ENCODE results near the gene HTT-AS. TPM values are rescaled to one million over a fixed set of nuclear protein-coding genes. Genes with fewer than 3 reads are reported as not detected.

The HTT-AS gene
- total and polyA plus RNA-seq, 2 of the 8 experiments (the other 6 are each of a cell fraction or from before 2014, with no cell fraction given), result not detected

DNA sequence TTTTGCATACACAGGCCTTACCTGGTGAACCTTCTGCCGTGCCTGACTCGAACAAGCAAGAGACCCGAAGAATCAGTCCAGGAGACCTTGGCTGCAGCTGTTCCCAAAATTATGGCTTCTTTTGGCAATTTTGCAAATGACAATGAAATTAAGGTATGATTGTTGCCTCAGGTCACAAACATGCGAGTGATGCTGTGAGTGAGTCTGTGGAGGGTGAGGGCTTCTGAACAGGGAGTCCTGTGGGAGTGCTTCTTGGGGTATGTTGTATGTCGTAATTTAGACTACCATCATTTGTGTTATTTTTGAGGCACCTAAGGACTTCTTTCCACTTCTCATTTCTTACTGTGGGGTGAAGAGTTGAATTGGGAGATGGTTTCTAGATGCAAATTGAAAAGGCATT lies 32.9 kb upstream of the HTT-AS start:
- H3K27ac ChIP-seq (ENCODE audit: low read depth, low read length), result no peak overlapping the region

More for the DNA sequence above, 32.9 kb upstream of the HTT-AS start:
- H4K20me1 ChIP-seq (replicated peaks in 1 of 2; ENCODE audit: control insufficient read depth in 1 of 2, insufficient read depth in 2 of 2, low read length in 2 of 2), result peaks cover 2 to 7% of the 10 kb centered on the region in 2 experiments
- DNase-seq (ENCODE audit: low read depth in 1 of 2, low spot score in 2 of 2), result no peak
- H3K9ac ChIP-seq (replicated peaks in 1 of 4; ENCODE audit: extremely low read depth in 1 of 4, low read depth in 3 of 4, low read length in 3 of 4), result no peak overlapping the region
- H2BK120ac ChIP-seq (replicated peaks; ENCODE audit: low read depth, low read length), result no peak overlapping the region
- no peak overlapping the region for H3K14ac ChIP-seq (ENCODE audit: insufficient read length)
- no peak for FAIRE-seq
- no peak overlapping the region for H3K23ac ChIP-seq (ENCODE audit: insufficient read length)
- no peak overlapping the region; the same call in 1 of the 2 replicates for H4K8ac ChIP-seq (ENCODE audit: extremely low read depth, insufficient read depth, low read length)
- peaks cover 19 to 47% (median 27%) of the 10 kb centered on the region in 4 experiments for H3K36me3 ChIP-seq (ENCODE audit: control insufficient read depth in 2 of 4, insufficient read depth in 4 of 4, low read length in 3 of 4)
- no peaks in the 10 kb centered on the region for H3K4me1 ChIP-seq (replicated peaks in 1 of 4; ENCODE audit: control insufficient read depth in 3 of 4, insufficient read depth in 4 of 4, low read length in 3 of 4)
- no peak overlapping the region for H3K4me3 ChIP-seq (ENCODE audit: extremely low read depth in 1 of 4, insufficient read depth in 2 of 4, low read depth in 3 of 4, low read length in 4 of 4)
- H2BK20ac ChIP-seq (ENCODE audit: low read length), result no peak overlapping the region
- H4K5ac ChIP-seq (ENCODE audit: insufficient read length, low read depth, low read length), result no peak overlapping the region
- H3K4me2 ChIP-seq (ENCODE audit: insufficient read depth in 1 of 2, low read depth in 2 of 2, low read length in 2 of 2), result no peak overlapping the region
- ChIA-PET POLR2A (ENCODE audit: partially characterized antibody) (no interaction called here), CTCF (ENCODE audit: partially characterized antibody) (interaction anchor here (0.6 to 2.2 kb wide), 23 partner anchors 9 to 259 kb away, joined by 3 to 10 read pairs (median 4); partner anchors contain the start of gene MSANTD1)
- no peak overlapping the region for H2AK5ac ChIP-seq (ENCODE audit: low read depth, low read length)
- H3K4ac ChIP-seq (replicated peaks; ENCODE audit: insufficient read length, low read depth, low read length), result no peak overlapping the region
- no peaks in the 10 kb centered on the region for H3K23me2 ChIP-seq (ENCODE audit: low read depth, low read length)
- H2AFZ ChIP-seq (ENCODE audit: low read length), result no peak overlapping the region
- no peak overlapping the region for H3K56ac ChIP-seq (replicated peaks; ENCODE audit: insufficient read length, low read depth, low read length)
- no peak overlapping the region for H3K18ac ChIP-seq (ENCODE audit: extremely low read depth, low read length)
- H3K79me2 ChIP-seq (ENCODE audit: control insufficient read depth in 1 of 2, insufficient read depth in 2 of 2, low read length in 2 of 2), result peaks cover 0 to 6% of the 10 kb centered on the region in 2 experiments; a peak in 2 of 4 replicates
- no peaks in the 10 kb centered on the region for H3K9me3 ChIP-seq (ENCODE audit: insufficient read depth in 2 of 2, low read depth in 1 of 2, low read length in 1 of 2)
- H4K91ac ChIP-seq (replicated peaks; ENCODE audit: insufficient read length, low read length), result no peak overlapping the region
- no peak overlapping the region for H2BK15ac ChIP-seq (ENCODE audit: low read length)
- no peak for TF ChIP-seq POU5F1 (IDR thresholded peaks at IDR 0.05; ENCODE audit: low read depth, low read length)
- no peak for TF ChIP-seq SAP30 (IDR thresholded peaks at IDR 0.05; ENCODE audit: insufficient read depth, insufficient replicate concordance, low read length)
- no peak for TF ChIP-seq SRF (IDR thresholded peaks at IDR 0.05; ENCODE audit: low read depth, low read length)
- TF ChIP-seq HDAC6 (IDR thresholded peaks at IDR 0.05; ENCODE audit: low read depth, low read length), result no peak
- TF ChIP-seq, protein P1, sequence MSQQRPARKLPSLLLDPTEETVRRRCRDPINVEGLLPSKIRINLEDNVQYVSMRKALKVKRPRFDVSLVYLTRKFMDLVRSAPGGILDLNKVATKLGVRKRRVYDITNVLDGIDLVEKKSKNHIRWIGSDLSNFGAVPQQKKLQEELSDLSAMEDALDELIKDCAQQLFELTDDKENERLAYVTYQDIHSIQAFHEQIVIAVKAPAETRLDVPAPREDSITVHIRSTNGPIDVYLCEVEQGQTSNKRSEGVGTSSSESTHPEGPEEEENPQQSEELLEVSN (IDR thresholded peaks at IDR 0.05), result no peak
- no peak for TF ChIP-seq EGR1 (IDR thresholded peaks at IDR 0.05; ENCODE audit: borderline replicate concordance, low read depth, low read length)
- TF ChIP-seq RFX5 (IDR thresholded peaks at IDR 0.05; ENCODE audit: borderline replicate concordance, low read depth, low read length), result no peak
- TF ChIP-seq SIX5 (IDR thresholded peaks at IDR 0.05; ENCODE audit: low read depth, low read length), result no peak
- TF ChIP-seq SUZ12 (IDR thresholded peaks at IDR 0.05; ENCODE audit: low read length), result no peak
- TF ChIP-seq RAD21 (IDR thresholded peaks at IDR 0.05 in 1 of 2, conservative IDR thresholded peaks at IDR 0.05 in 1 of 2; ENCODE audit: low read depth in 2 of 2, low read length in 2 of 2), result no peak
- no peak for TF ChIP-seq JUND (IDR thresholded peaks at IDR 0.05; ENCODE audit: low read length)
- no peak for TF ChIP-seq SIN3A (conservative IDR thresholded peaks at IDR 0.05 in 1 of 2, IDR thresholded peaks at IDR 0.05 in 1 of 2; ENCODE audit: low read depth in 1 of 2, low read length in 2 of 2)
- TF ChIP-seq TAF1 (IDR thresholded peaks at IDR 0.05; ENCODE audit: low read depth, low read length), result no peak
- no peak overlapping the region for H2BK12ac ChIP-seq (ENCODE audit: low read depth, low read length)
- H2BK5ac ChIP-seq (ENCODE audit: low read depth, low read length), result no peak overlapping the region
- H3K79me1 ChIP-seq (ENCODE audit: low read depth, low read length), result peaks cover 6% of the 10 kb centered on the region
- H3K27me3 ChIP-seq (replicated peaks in 1 of 4; ENCODE audit: control insufficient read depth in 3 of 4, extremely low read depth in 1 of 4, insufficient read depth in 3 of 4, low read length in 3 of 4), result no peaks in the 10 kb centered on the region
- 95% methylated on average over 5 of the region's 5 CpGs; no CpG with 5 or more reads in 1 of the 2 experiments for WGBS, 2 experiments (ENCODE audit: extremely low coverage in 1 of 2, insufficient coverage in 1 of 2, insufficient read length in 1 of 2, insufficient replicate concordance in 2 of 2, low coverage in 1 of 2, low lambda C conversion rate in 2 of 2, missing lambda C conversion rate in 1 of 2)
